GM23338 (cell line): ENCODE results near the gene KIRREL3.

Experiments
- CREB1 ChIP-seq: fragments of 250-450 bp; sonication (Bioruptor Pico); IDR thresholded peaks from 2 replicates; pipeline ENCODE4 v1.5.0; 2020; ENCODE audit warnings: low read depth, mild to moderate bottlenecking, moderate library complexity
- CTCF ChIP-seq, 2 experiments: fragments of 200-600 bp in 1 of 2; sonication (generic) in 1 of 2; conservative IDR thresholded peaks; 2 replicates each; pipeline versions ENCODE4 v1.5.1 to v1.6.1; 2016 to 2017; ENCODE audit warnings: antibody characterized with exemption in 2 of 2, low read depth in 2 of 2, mild to moderate bottlenecking in 2 of 2, moderate library complexity in 1 of 2
- REST ChIP-seq: IDR thresholded peaks from one replicate; pipeline ENCODE4 v1.6.1; 2018; ENCODE audit warnings: antibody characterized with exemption; ENCODE audit not compliant: unreplicated experiment

GRCh38 chr11:126965331-126965730 is 35.2 kb downstream of the KIRREL3 start:
- no peak for TF ChIP-seq CTCF (conservative IDR thresholded peaks at IDR 0.05; ENCODE audit: low read depth in 2 of 2)
- TF ChIP-seq REST: no peak
- no peak for TF ChIP-seq CREB1 (CRISPR knock-in tag)
